GDM1 (cell line): ENCODE data around the gene PRKAR1B.
"Not testable (repeated sequence)": the region's sequence is repeated elsewhere in the genome, so short reads cannot be mapped to it uniquely, and the experiment has no call there.

ENCODE experiments used
- DNase-seq: peaks from one replicate; lab custom pipeline; 2025; lab: John Stamatoyannopoulos, UW

Gene PRKAR1B

DNA sequence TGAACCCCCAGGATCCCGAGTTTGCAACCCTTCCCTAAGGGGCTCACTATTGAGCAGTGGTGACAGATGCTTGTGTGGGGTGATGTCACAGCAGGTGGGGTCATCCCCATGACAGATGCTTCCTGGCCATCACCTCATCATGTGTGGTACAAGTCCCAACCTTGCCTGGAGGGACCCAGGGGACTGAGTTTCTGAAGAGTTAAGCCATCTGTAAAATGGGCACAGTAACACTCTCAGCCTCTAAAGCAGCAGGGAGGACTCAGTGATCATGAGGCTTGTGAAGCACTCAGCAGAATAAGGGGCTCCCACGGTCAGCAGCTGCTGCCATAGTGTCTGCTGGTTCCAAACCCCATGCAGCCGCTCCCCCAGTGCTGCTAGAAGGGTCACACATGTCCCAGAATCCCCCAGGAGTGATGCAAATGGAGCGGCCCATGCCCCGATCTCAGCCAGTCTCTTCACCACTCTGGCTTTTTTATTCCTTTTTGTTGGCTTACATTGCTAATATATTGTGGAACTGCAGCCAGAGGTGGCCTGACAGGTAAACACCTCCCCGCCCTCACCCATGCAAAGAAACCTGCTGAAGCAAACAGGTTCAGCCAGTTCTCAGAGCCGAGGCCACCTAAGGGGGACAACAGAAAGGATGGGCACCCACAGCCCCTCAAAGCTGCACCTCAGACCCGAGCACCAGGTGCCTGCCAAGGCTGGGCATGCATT, 105.4 kb downstream of the PRKAR1B start:
- no peak for DNase-seq

DNA sequence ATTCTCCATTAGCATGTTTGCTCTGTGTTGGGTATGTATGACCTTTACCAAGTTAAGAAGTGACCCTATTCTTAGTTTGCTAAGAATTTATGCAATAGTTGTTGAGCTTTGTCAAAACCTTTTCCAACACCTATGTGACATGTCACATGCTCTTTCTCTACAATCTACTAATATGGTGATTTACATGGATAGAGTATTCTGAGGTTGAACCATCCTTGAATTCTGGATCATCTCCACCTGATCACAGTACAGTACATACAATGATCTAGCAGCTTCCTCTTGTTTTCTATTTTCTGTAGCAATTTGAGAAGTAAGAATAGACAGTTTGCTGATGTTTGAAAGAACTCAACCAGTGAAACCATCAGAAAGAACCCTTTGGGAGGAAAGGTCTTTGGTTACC, 106.2 kb downstream of the PRKAR1B start:
- no peak for DNase-seq

DNA sequence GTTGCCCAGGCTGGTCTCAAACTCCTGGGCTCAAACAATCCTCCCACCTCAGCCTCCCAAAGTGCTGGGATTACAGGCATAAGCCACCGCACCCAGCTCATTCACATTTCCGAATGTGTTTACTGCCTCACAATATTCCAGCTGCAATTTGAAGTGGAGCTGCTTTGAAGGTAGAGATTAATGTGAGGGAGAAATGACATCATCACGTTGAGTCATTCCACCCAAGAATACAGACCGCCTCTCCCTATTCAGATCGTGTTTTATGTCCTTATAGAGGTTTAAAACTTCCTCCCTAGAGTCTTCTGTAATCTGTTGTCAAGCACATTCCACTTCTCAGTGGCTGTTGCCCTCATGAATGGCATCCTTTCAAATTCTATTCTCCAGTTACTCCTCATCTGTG, 107.0 kb downstream of the PRKAR1B start:
- no peak for DNase-seq

DNA sequence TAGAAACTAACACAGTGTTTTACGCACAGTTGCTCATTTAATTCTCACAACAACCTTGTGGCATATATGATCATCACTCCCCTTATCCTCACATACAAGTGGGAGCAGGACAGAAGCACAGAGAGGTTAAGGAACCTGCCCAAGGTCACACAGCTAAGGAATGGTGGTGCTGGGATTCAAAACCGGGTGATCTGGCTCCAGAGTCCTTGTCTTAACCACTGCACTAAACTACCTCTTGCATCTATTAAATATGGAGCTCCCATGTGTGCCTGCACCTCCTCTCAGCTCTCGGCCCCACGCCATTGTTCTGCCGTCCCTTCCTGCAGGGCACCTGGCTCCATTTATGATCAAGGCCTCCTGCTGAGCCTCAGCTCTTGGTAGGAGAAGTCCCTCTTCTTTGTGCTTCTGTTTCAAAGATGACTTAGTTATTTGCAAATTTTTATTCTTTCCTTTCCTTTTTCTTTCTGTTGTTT, 107.7 kb downstream of the PRKAR1B start:
- DNase-seq: no peak

DNA sequence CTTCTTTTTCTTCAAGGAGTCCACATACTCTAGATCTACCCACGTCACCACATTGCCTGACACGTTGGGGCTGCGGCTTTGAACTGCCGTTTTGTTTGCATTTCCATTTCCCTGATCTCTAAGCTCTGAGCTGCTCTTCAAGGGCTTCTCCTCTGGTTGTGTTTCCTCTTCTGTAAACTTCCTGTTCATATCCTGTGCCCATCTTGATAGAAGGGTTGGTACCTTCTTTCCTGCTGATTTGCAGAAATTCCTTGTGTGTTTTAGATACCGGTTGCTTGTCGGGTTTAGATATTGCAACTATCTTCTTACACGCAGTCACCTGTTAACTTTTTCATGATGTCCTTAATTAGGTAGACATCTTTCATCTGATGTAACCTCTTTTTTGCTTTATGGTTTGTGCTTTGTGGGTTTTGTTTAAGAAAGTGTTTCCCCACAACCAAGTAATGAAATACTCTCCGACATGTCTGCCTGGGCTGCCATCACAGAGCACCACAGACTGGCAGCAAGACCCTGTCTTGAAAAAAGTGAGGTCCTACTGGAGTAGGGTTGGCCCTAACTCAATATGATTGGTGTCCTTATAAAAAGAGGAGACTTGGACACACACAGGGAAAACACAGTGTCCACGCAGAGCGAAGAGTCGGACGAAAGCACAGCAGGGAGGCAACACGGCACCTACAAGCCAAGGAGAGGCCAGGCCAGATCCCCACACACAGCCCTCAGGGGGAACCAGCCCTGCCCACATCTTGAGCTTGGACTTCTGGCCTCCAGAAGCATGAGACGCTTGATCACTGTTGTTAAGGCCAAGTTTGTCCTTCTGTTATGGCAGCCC, 108.3 kb downstream of the PRKAR1B start:
- peak; percentile 82 for DNase-seq

DNA sequence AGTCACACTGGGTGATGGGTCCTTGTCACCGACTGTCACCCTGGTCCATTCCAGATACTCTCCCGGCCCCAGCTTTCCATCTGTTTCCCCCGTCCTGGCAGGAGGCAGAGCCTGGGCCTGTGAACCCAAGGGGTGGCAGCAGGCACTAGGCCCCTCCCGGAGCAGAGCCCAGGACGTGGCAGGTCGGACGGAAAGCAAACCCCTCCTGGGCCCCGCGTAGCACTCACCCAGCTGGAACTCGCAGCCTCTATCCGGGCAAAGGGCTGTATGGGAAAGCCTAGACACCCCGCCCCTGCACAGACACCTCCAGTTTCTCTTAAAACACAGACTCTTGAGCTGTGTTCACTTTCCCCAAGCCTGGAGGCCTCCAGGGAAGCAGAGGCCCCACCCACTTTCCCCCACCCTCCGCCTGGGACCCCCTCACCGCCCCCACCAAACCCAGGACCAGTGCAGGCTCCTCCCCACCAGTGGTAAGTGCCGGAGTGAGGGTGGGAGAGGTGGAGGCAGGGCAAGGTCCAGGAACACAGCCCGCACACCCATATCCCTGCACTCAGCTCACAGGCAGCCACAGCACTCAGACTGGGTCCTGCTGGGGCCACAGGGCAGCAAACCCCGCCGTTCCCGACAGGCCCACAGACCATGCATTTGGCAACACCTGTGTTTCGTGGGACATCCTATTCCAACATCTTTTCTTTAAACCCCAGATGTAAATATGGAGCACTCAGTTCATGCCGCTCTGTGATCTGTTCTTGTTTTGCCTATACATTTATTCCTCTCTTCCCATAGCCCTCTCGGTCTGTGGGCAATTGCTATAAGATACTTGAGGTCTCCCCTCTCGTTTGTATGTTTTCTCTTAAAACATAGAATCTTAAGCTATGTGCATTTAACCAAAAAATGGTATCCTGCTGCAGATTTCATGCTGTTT, 109.2 kb downstream of the PRKAR1B start:
- no peak for DNase-seq

DNA sequence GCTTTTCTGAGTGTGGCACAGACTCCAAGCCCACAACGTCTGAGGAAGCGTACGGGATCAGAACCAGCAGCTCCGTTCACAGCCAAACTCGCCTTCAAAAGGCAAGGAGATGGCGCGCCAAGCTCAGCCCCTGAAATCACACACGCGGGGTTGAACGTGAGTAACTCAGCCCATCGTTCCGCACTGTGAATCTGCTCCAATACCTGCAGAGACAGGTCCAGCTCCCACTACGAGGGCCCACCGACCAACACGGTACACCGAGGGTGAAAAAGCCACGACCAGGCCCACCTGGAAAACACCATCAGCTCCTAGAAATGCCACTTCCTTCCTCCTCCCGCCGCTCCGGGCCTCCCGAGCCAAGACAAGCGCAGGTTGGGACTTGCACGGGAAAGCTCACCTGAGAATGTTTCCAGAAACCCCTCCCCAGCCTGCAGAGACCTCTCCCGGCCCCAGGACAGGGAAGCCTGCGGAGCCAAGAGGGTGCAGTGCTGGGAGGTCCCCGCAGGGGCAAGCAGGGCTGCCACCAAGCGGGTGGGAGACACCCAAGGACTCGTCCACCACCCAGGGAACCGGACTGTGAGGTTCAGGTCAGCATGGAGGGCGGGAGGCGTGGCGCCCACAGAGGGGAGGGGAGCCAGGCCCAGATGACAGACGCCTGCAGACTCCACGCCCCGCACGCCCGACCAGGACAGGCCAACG, 113.5 kb downstream of the PRKAR1B start:
- DNase-seq: no peak

DNA sequence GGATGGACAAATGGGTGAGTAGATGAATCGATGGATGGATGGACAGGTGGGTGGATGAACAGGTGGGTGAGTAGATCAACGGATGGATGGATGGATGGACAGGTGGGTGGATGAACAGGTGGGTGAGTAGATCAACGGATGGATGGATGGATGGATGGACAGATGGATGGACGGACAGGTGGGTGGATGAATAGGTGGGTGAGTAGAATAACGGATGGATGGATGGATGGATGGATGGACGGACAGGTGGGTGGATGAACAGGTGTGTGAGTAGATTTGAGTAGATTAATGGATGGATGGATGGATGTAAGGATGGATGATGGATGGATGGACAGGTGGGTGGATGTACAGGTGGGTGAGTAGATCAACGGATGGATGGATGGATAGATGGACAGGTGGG, 115.2 kb downstream of the PRKAR1B start:
- DNase-seq: not testable (repeated sequence)

DNA sequence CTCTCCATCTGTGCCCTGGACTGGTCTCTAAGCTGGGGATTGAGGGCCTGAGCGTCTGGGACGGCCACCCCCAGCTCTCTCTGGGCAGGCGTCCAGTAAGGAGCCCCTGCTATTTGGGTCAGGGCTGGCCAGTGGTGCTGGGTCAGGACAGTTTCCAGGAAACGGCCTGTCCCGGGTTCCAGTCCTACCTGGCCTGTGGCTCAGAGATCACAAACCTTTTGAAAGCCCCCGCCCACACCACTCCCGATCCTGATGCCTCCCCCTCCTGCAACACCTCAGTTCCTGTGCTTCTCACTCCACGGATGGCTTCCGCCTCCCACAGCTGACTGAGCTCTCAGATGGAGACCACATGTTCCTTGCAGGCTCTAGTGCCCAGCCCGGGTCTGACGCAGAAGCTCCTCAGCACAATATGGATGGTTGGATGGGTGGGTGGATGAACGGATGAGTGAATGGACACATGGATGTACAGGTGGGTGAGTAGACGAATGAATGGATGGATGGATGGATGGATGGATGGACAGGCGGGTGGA, 115.7 kb downstream of the PRKAR1B start:
- no peak for DNase-seq

DNA sequence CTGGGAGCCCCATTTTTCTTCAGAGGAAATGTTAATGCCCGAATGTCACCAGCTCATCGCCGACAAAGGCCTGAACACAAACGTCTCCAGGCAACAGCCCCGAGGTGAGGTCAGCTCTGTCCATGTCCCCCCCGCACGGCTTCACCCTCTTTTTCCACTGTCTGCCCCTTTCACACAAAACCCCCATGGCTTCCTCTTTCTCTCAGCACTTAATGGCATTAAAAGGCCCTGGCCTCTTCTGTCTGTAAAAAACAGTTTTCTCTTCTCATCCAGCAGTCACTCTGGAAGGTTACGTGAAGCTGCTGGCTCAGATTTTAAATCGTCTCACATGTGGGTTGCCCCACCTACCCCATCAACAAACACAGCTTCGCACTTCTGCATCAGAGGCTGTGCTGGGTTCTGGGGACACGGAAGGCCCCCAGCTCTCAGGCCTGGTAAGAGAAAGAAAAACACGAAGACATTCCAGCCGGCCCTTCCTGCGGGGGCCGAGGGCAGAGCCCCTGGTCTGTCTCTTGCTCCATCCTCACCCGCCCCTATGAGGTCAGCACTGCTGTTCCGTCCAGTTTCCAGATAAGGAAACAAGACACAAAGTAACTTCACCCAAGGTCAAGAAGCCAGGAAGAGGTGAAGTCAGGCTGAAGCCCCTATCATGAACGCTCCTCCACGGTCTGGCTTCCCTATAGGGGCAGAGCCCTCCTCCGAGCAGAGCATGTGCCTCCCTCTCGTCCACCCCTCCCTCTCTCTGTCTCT, 116.4 kb downstream of the PRKAR1B start:
- DNase-seq: no peak

DNA sequence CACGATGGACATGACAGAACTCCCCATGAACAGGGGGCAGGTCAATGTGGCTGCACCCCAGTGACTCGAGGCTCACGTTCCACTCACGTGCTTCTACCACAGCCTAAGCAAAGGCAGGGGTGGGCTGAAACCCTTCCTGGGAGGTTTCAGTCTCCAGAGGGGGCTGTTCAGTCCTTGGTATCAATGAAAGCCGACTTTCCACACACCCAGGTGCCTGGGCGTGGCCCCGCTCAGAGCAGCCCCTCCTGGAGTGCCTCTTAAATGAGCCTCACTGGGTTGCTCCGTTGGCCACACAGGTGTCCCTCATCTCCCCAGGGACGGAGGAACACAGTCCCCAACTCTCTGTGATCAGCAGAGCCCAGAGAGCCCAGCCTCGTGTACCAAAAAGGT, 116.9 kb downstream of the PRKAR1B start:
- DNase-seq: no peak

DNA sequence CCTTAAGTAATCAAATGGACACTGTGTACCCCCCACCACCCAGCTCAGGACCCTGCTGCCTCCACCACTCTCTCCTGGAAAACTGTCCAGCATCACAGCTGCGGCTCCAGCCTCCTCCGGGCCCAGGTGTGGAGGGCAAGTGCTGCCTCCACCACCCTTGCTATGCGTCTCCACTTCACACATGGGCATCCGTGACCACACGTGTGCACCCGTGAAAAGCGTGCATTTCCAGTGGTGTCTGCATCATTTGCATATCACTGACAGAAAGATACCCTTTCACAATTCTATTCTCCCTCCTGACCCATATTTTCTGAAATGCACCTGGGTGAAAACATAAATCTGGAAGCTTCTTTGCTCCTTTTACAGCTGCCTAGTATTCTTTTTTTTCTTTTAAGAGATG, 117.7 kb downstream of the PRKAR1B start:
- DNase-seq: no peak

DNA sequence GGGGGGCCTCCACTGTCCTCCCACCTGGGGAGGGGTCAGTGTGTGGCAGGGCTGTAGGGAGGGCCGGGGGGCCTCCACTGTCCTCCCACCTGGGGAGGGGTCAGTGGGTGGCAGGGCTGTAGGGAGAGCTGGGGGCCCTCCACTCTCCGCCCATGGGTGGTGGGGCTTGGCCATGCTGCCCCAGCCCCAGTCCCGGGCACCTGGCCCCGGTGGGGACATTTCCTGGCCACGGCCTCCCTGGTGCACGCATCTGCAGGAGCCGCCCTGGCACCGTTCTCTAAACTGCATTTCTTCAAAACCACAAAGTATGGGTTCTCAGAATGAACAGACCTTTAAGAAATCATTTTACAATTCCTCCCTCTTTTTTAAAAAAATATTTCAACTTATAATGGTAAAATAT, 118.1 kb downstream of the PRKAR1B start:
- DNase-seq: no peak

DNA sequence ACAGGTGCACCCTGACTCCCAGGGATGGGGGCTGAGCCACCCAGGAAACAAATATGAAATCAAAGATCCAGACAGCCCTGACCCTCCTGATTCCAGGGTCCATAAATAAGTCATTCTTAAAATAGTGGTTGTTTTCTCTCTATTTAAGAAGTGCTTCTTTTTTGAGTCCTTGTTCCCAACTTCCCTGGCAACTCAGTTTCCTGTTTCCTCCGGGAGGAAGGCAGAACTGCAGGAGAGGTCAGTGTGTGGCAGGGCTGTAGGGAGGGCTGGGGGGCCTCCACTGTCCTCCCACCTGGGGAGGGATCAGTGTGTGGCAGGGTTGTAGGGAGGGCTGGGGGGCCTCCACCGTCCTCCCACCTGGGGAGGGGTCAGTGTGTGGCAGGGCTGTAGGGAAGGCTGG, 118.7 kb downstream of the PRKAR1B start:
- DNase-seq: no peak

DNA sequence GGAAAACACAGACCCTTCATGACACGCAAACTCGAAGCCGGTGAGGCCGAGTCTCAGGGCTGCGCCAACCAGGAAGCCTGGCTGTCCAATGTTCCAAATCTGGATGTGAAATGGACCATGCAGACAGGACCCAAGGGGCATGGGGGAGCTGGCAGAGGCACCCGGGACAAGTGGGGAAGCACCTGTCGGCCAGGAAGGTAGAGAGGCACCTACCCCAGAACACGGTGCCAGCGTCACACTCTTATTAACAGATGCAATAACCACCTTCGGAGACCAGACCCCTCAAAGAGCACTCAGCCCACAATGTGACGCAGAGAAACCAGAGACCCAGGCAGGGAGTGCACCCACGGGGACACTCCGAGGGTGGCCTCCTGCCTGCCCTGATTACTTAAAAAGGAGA, 119.1 kb downstream of the PRKAR1B start:
- no peak for DNase-seq

DNA sequence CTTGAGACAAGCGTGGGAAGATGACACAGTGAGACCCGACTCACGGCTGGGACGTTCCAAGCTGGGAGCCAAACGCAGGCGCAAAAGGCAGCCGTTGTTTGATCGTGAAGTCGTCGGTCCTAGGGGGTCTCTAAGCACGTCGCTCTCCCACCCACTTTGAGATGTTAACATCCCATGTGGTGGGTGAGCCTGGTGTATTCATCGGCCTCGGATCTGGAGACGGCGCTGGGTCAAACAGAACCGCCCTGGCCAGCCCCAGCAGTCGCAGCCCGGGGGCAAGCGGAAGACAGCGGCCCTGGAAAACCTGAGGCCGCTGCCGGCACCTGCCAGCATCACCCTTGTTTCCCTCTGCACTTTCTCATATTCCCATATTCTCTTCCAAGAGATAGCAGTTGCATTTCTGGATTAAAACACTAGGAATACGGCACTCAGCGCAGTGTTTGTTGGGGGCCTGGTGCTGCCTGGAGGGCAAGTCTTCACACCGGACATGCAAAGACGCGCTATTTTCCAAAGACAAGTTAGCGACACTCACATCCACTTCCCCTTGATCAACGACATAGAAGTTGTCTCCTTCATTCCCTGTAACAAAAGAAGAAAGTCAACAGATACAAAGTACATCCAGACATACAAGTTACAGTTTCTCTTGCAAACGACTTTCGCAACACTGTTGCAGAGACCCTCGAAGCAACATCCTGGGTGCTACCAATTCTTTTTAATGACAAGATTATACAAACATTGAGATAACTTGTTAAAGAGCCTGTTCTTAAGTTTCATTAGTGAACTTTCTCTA, 121.2 kb downstream of the PRKAR1B start:
- no peak for DNase-seq

DNA sequence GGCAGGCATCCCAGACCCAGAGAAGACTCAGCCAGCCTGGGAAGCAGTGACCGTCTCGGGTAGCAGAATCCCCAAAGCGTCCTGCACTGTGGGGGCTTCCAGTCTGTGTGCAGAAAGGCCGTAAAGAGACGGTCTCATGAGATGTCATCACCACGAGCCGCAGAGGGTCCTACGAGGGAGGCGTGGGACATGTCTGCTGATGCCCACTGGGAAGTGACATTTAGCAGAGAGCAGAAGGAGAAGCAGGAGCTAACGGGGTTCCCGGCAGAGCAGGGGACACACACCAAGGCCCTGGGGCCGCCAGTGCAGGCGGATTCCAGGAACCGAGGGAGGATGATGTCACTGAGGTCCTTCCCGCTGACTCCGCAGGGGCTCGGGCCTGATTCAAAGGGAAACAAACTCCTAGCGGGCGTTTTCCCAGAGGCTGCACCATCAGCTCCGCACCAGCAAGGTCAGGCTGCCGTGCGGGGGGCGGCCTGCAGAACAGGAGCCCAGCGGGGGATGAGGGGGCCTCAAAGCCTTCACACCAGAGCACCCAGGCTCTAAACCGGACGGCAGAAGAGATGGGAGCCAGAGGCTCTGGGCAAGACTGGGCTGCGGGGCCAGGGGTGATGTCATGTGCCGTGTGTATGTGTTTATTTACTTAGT, 122.1 kb downstream of the PRKAR1B start:
- DNase-seq: no peak

DNA sequence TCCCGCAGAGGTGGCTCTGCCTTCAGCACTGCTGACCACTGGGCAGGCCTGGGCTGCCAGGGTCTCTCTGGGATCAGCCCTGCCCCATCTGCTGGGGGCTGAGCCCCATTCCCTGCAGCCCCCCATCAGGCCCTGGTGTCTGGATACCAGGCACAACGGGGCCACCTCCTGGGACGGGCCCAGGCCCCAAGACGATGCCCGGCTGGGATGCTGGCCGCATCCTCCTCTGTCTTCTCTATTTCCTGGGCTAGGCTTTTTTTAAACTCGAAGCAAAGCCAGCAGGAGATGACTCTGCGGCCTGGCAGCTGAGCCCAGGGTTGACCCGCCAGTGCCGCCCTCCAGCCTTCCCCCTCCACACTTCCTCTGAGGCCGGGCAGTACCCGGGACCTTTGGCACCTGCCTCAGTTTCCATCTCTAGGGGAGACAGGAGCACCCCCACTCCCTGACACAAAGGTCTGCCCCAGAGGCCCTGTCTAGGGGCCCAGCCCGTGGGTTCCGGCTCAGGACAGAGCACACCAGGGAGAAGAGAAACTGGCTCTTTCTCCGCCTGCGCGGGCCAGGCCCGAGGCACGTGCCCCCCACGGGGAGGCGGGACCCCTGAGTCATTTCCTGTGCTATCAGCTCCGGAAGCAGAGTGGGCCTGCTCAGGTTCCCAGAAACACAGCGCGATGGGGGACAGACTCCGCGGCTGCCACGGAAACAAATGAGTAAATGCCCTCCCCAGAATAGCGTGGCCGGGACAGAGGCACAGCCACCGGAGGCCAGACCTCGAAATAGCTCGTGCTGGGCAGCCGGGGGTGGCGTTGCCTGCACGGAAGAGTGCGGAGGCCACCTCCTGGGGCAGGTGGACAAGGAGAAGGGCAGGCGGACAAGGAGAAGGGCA, 122.8 kb downstream of the PRKAR1B start:
- DNase-seq: peak; percentile 92
